A673 (cell line): ENCODE measurements around the gene ASCL4.

Experiments
- EZH2 ChIP-seq: fragments of 200-600 bp; sonication (generic); IDR thresholded peaks from 2 replicates; pipeline ENCODE4 v1.6.1; 2017; ENCODE audit warnings: borderline replicate concordance, low read depth, mild to moderate bottlenecking, mixed read lengths, antibody characterized with exemption, low read length; ENCODE audit not compliant: poor library complexity, severe bottlenecking
- TF ChIP-seq, protein P1 (sequence below): fragments of 300-800, 200-600 bp; sonication (generic); conservative IDR thresholded peaks from 2 replicates; pipeline ENCODE4 v1.5.1; 2017; ENCODE audit warnings: low read depth, mild to moderate bottlenecking, antibody characterized with exemption, low read length, moderate library complexity, mixed read lengths

DNA sequence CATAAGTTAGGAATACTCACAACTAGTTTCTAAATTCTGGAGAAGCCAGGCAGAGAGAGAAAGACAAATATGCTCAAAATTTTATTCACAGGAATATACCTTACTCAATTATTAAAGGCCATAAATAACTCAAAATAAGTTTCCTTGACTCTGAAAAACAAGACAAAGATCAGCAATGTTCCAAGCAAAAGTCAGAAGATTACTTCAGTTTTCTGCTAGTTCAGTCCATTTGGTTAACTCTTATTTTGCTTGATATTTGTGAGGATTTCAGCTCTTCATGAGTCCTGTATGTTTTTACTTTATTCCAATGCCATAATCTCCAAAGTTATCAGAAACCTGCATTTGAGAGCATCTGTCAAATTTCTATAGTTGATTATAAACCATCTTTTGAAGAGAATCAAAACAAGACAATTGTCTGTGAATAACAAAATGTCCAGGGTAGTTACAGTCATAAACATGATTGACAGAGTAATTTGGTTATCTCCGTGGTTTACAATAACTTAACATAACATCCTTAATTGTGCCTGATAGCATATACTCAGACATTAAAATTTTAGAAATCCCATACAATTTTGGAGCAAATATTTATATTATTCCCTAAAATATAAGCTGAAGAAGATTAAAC is 17.1 kb downstream of the ASCL4 start:
- TF ChIP-seq, protein P1, sequence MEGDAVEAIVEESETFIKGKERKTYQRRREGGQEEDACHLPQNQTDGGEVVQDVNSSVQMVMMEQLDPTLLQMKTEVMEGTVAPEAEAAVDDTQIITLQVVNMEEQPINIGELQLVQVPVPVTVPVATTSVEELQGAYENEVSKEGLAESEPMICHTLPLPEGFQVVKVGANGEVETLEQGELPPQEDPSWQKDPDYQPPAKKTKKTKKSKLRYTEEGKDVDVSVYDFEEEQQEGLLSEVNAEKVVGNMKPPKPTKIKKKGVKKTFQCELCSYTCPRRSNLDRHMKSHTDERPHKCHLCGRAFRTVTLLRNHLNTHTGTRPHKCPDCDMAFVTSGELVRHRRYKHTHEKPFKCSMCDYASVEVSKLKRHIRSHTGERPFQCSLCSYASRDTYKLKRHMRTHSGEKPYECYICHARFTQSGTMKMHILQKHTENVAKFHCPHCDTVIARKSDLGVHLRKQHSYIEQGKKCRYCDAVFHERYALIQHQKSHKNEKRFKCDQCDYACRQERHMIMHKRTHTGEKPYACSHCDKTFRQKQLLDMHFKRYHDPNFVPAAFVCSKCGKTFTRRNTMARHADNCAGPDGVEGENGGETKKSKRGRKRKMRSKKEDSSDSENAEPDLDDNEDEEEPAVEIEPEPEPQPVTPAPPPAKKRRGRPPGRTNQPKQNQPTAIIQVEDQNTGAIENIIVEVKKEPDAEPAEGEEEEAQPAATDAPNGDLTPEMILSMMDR, result no peak
- no peak for TF ChIP-seq EZH2
